Ishikawa (cell line): ENCODE results near the gene PRXL2A.

Experiments used
- CEBPB ChIP-seq: IDR thresholded peaks from 2 replicates; pipeline ENCODE4 v1.6.1; 2012
- CREB1 ChIP-seq: IDR thresholded peaks from 2 replicates; pipeline ENCODE4 v1.6.1; 2012; ENCODE audit warnings: low read depth
- EGR1 ChIP-seq: IDR thresholded peaks from 2 replicates; pipeline ENCODE4 v1.6.1; 2012
- EP300 ChIP-seq: IDR thresholded peaks from 2 replicates; pipeline ENCODE4 v1.6.1; 2012; ENCODE audit warnings: borderline replicate concordance
- FOXM1 ChIP-seq: IDR thresholded peaks from 2 replicates; pipeline ENCODE4 v1.6.1; 2012; ENCODE audit warnings: low read depth, borderline replicate concordance
- NFIC ChIP-seq: IDR thresholded peaks from 2 replicates; pipeline ENCODE4 v1.6.1; 2012
- RAD21 ChIP-seq: IDR thresholded peaks from 2 replicates; pipeline ENCODE4 v1.6.1; 2012; ENCODE audit warnings: low read depth
- TAF1 ChIP-seq: IDR thresholded peaks from 2 replicates; pipeline ENCODE4 v1.6.1; 2012; ENCODE audit warnings: low read depth, mild to moderate bottlenecking
- TCF12 ChIP-seq: IDR thresholded peaks from 2 replicates; pipeline ENCODE4 v1.6.1; 2012; ENCODE audit warnings: low read depth
- TEAD4 ChIP-seq: IDR thresholded peaks from 2 replicates; pipeline ENCODE4 v1.6.1; 2012
- YY1 ChIP-seq: IDR thresholded peaks from 2 replicates; pipeline ENCODE4 v1.6.1; 2012; ENCODE audit warnings: low read depth
- ZBTB7A ChIP-seq: IDR thresholded peaks from 2 replicates; pipeline ENCODE4 v1.6.1; 2012; ENCODE audit warnings: low read depth
- TF ChIP-seq, protein P1 (sequence below): IDR thresholded peaks from 2 replicates; pipeline ENCODE4 v1.6.1; 2012
- TF ChIP-seq, protein P2 (sequence below): IDR thresholded peaks from 2 replicates; pipeline ENCODE4 v1.6.1; 2012
- TF ChIP-seq, protein P3 (sequence below): IDR thresholded peaks from 2 replicates; pipeline ENCODE4 v1.6.1; 2012; ENCODE audit warnings: low read depth, mild to moderate bottlenecking

The PRXL2A gene

DNA sequence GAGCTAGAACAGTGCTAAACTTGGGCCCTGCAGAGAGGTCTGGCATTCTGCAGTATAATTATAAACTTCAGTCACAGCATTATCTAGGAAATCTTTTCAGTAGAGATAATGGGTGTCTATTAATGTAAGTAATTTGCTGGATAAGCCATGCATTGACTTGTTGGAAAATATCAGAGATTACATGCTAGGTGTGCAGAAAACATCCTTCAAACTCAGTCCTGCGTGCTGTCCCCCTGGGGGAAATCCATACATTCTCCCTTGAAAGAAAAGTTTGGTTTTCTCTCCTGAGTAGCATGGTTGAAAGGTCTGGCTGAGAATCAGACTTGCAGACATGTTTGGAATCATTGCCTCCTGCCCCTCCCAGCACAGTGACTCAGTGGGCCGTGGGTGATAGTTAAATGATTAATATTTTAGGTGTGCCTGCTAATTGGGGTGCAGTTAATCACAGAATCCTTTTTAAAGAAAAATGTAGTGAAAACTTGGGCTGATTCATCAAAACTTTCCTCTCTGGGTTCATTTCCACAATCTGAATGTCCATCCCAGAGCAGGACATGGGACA lies 13.9 kb upstream of the PRXL2A start:
- TF ChIP-seq, protein P1, sequence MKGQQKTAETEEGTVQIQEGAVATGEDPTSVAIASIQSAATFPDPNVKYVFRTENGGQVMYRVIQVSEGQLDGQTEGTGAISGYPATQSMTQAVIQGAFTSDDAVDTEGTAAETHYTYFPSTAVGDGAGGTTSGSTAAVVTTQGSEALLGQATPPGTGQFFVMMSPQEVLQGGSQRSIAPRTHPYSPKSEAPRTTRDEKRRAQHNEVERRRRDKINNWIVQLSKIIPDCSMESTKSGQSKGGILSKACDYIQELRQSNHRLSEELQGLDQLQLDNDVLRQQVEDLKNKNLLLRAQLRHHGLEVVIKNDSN: no peak
- TF ChIP-seq CREB1 (no peak), FOXM1 (no peak), TAF1 (no peak), TEAD4 (no peak), CEBPB (no peak), ZBTB7A (no peak)
- TF ChIP-seq, protein P2, sequence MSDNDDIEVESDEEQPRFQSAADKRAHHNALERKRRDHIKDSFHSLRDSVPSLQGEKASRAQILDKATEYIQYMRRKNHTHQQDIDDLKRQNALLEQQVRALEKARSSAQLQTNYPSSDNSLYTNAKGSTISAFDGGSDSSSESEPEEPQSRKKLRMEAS: no peak

DNA sequence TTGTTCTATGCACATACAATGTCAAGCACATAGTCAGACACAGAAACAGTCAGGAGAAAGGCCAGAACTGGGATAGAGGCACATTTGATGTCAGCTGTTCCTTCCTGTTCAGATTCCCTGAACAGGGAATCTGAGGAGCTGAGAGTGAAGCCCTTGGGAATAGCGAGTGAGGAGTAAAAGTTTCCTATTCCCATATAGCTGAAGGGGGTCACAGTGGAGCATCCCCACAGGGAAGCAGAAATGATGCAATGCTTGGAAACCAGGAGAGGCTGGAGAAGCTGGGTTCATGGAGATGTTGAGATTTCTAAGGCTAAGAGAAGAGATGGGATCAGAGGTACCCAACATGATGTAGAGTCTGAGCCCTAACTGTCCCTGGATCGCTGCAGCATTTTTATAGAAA lies 11.3 kb upstream of the PRXL2A start:
- TF ChIP-seq, protein P3, sequence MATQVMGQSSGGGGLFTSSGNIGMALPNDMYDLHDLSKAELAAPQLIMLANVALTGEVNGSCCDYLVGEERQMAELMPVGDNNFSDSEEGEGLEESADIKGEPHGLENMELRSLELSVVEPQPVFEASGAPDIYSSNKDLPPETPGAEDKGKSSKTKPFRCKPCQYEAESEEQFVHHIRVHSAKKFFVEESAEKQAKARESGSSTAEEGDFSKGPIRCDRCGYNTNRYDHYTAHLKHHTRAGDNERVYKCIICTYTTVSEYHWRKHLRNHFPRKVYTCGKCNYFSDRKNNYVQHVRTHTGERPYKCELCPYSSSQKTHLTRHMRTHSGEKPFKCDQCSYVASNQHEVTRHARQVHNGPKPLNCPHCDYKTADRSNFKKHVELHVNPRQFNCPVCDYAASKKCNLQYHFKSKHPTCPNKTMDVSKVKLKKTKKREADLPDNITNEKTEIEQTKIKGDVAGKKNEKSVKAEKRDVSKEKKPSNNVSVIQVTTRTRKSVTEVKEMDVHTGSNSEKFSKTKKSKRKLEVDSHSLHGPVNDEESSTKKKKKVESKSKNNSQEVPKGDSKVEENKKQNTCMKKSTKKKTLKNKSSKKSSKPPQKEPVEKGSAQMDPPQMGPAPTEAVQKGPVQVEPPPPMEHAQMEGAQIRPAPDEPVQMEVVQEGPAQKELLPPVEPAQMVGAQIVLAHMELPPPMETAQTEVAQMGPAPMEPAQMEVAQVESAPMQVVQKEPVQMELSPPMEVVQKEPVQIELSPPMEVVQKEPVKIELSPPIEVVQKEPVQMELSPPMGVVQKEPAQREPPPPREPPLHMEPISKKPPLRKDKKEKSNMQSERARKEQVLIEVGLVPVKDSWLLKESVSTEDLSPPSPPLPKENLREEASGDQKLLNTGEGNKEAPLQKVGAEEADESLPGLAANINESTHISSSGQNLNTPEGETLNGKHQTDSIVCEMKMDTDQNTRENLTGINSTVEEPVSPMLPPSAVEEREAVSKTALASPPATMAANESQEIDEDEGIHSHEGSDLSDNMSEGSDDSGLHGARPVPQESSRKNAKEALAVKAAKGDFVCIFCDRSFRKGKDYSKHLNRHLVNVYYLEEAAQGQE: no peak
- no peak for TF ChIP-seq CREB1
- no peak for TF ChIP-seq FOXM1
- no peak for TF ChIP-seq CEBPB
- TF ChIP-seq EGR1: no peak
- TF ChIP-seq ZBTB7A: no peak

DNA sequence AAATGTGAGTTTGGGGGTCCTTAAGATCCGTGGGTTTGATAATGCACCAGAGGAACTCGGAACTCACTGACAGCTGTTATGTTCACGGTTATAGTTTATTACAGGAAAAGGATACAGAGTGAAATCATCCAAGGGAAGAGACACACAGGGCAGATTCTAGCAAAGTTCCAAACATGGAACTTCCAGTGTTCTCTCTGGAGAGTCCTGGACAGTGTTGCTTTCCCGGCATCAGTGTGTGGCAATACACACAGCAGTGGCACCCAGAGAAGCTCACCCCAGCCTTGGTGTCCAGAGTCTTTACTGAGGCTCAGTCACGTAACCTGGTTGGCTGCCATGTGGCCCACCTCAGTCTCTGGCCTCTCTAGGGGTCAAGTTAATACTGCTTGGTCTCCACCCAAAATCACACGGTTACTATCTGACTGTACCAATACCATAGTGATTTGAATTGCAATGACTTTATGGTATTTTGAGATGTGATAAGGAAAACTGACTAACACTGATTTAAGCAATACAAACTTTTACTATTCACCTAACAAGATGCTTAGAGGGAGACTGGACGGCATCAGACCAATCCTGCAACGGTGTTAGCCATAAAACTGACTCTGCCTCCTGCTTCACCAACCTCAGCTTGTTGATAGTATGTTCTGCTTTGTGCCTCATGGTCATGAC lies 8.1 kb upstream of the PRXL2A start:
- TF ChIP-seq, protein P1: no peak
- TF ChIP-seq FOXM1: no peak
- TF ChIP-seq TEAD4: no peak
- TF ChIP-seq CREB1: no peak
- no peak for TF ChIP-seq RAD21
- no peak for TF ChIP-seq CEBPB
- TF ChIP-seq TAF1: no peak
- no peak for TF ChIP-seq NFIC
- TF ChIP-seq YY1: no peak
- TF ChIP-seq, protein P2: no peak
- TF ChIP-seq ZBTB7A: no peak

DNA sequence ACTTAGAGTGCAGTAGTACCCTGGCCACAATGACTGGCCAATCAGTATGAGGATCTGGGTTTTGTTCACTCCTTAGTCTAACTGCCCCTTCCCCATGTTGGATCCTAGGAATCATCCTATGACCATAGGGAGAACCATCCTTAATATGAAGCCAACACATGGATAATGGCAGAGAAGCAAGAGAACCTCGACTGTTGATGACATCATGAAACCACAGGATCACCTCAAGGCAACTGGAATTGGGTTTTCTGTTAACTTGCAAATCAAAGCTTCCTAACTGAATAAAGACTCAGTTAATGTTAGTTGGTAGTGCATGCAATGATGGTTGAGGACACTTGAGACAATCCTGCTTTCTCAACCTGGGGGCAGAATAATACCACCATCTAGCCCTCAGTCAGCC lies 3.3 kb upstream of the PRXL2A start:
- no peak for TF ChIP-seq TCF12
- no peak for TF ChIP-seq RAD21
- TF ChIP-seq YY1: no peak
- TF ChIP-seq EP300: no peak
- no peak for TF ChIP-seq EGR1
- TF ChIP-seq, protein P1: no peak
- TF ChIP-seq ZBTB7A: no peak
- TF ChIP-seq, protein P3: no peak
- TF ChIP-seq CEBPB: no peak
- TF ChIP-seq, protein P2: no peak
- TF ChIP-seq NFIC: no peak
- no peak for TF ChIP-seq TEAD4
- TF ChIP-seq CREB1: no peak
- no peak for TF ChIP-seq TAF1
- no peak for TF ChIP-seq FOXM1

DNA sequence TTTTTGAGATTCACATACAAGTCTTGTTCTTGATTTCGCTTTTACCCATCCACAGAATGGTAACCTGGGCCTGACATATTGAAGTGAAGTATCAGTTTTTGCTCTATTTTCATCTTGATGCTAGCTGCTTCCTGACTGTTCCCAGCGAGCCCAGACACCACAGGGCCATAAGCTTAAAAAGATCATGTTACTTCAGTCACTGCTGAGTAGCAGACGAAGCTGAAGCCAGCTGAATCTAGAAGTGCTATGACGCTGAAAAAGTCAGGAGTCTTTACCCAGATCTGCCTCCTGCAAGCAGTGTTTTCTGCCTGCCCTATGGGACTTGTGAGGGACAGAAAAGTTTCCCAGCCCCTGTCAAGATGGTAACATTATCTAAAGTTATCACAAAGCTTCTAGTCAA lies 2.7 kb upstream of the PRXL2A start:
- TF ChIP-seq, protein P3: no peak
- TF ChIP-seq CEBPB: no peak
- no peak for TF ChIP-seq CREB1
- TF ChIP-seq EGR1: no peak
- TF ChIP-seq FOXM1: no peak
- no peak for TF ChIP-seq YY1
- no peak for TF ChIP-seq TCF12
- TF ChIP-seq TAF1: no peak
- TF ChIP-seq, protein P1: no peak
- TF ChIP-seq NFIC: no peak
- TF ChIP-seq, protein P2: no peak
- no peak for TF ChIP-seq TEAD4
- no peak for TF ChIP-seq EP300
- TF ChIP-seq RAD21: no peak
- no peak for TF ChIP-seq ZBTB7A
